Epithelial cell of esophagus (primary cell): ENCODE results near the gene PGM2.

ENCODE experiments used
- DNase-seq: peaks from one replicate; pipeline ENCODE4 v3.0.0; 2010; ENCODE audit warnings: low read depth
- H3K4me3 ChIP-seq: 2 replicates; pipeline ENCODE4 v1.5.1; 2011; ENCODE audit warnings: mild to moderate bottlenecking, low read length, control low read depth
- CTCF ChIP-seq: IDR thresholded peaks from 2 replicates; pipeline ENCODE4 v1.5.1; 2011; ENCODE audit warnings: low read depth, mild to moderate bottlenecking, low read length, control low read depth, inconsistent platforms; ENCODE audit not compliant: insufficient read depth; ENCODE audit errors: missing control alignments

Gene PGM2

GRCh38 chr4:37860266-37860665 is 33.8 kb downstream of the PGM2 start:
- no peak for TF ChIP-seq CTCF
- no peak overlapping the region for H3K4me3 ChIP-seq
- no peak for DNase-seq

GRCh38 chr4:37862961-37863360 is 36.5 kb downstream of the PGM2 start:
- H3K4me3 ChIP-seq, result no peak overlapping the region
- no peak for TF ChIP-seq CTCF
- no peak for DNase-seq

GRCh38 chr4:37864786-37865185 is 38.3 kb downstream of the PGM2 start:
- H3K4me3 ChIP-seq, result no peak overlapping the region
- DNase-seq, result no peak
- no peak for TF ChIP-seq CTCF

GRCh38 chr4:37865450-37865849 is 39.0 kb downstream of the PGM2 start:
- no peak for DNase-seq
- H3K4me3 ChIP-seq, result no peak overlapping the region
- TF ChIP-seq CTCF, result no peak

GRCh38 chr4:37867102-37867501 is 40.6 kb downstream of the PGM2 start:
- no peak for DNase-seq
- no peak overlapping the region for H3K4me3 ChIP-seq
- TF ChIP-seq CTCF, result no peak

- no peak for TF ChIP-seq CTCF
- no peak for DNase-seq
Measured at GRCh38 chr4:37868238-37868637, 41.8 kb downstream of the PGM2 start.

GRCh38 chr4:37872310-37872988 is 46.0 kb downstream of the PGM2 start:
- no peak overlapping the region for H3K4me3 ChIP-seq
- no peak for TF ChIP-seq CTCF
- DNase-seq, result no peak

More at GRCh38 chr4:37868238-37868637, 41.8 kb downstream of the PGM2 start:
- H3K4me3 ChIP-seq, result no peak overlapping the region
